GM18951 (cell line): ENCODE measurements around the gene TENT5D.
"Not testable (repeated sequence)": the region's sequence is repeated elsewhere in the genome, so short reads cannot be mapped to it uniquely, and the experiment has no call there.

Source experiments
- POLR2A ChIP-seq: IDR thresholded peaks from 4 replicates; pipeline ENCODE4 v1.6.1; 2011; ENCODE audit warnings: mild to moderate bottlenecking; ENCODE audit not compliant: insufficient read length, insufficient read depth; ENCODE audit errors: extremely low read depth
- in situ Hi-C: fragments of 300-500 bp; cut with MboI; formaldehyde crosslinking; loops from one replicate; pipeline ENCODE4 v1.12.0; 2022; ENCODE audit warnings: low sequenced_read_pairs, mixed read lengths, inconsistent platforms; ENCODE audit not compliant: unreplicated experiment

Gene TENT5D

DNA sequence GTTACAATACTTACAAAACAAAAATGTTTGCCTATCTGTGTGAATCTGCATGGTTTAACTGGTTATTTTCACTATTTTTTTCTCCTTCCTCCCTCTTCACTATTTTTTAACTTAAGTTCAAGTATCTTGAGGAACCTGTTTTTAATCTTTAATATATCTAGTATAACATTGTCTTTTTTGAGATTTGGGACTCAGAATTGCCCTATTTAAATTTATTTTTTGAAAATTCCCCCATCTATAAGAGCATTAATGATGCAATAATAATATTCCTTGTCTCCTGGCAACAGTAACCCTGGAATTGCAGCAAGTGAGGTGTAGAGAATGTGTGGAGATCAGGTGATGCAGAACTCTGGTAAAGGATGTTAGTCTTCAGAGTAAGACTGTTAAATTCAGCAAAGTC lies at the start of gene TENT5D:
TENT5D (plus strand) TSS at position 301 of the 400 bp plus-strand sequence. CDS start 22,093 bp downstream, outside the sequence.
- in situ Hi-C loops, result no loop called here
- no peak for TF ChIP-seq POLR2A

DNA sequence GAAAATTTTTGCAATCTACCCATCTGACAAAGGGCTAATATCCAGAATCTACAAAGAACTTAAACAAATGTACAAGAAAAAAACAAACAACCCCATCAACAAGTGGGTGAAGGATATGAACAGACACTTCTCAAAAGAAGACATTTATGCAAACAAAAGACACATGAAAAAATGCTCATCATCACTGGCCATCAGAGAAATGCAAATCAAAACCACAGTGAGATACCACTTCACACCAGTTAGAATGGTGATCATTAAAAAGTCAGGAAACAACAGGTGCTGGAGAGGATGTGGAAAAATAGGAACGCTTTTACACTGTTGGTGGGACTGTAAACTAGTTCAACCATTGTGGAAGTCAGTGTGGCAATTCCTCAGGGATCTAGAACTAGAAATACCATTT lies 34.6 kb upstream of the TENT5D start:
- in situ Hi-C loops, result not testable (repeated sequence)

DNA sequence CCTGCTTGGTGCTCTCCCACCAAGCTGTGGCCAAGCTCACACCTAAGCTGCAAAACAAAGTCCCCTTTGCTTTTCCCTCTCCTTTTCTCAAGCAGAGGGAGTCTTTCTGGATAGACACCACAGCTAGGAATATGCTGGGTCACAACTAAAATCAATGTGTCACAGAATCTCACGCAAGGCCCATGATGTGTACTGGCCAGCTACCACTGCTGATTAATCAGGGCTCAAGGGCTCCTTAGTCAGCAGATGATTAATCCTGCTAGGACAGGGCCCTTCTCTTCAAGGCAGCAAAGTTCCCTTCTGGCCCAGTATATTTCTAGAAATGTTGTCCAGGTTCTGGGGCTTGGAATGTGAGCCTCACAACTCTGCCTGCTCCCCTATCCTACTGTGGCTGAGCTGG lies 32.0 kb upstream of the TENT5D start:
- in situ Hi-C loops, result no loop called here
- no peak for TF ChIP-seq POLR2A

DNA sequence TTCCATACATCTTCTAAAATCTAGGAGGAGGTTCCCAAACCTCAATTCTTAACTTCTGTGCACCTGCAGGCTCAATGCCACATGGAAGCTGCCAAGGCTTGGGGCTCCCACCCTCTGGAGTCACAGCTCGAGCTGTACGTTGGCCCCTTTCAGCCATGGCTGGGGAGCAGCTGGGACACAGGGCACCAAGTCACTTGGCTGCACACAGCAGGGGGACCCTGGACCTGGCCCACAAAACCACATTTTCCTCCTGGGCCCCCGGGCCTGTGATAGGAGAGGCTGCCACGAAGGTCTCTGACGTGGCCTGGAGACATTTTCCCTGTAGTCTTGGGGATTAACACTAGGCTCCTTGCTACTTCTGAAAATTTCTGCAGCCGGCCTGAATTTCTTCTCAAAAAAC lies 8.2 kb upstream of the TENT5D start:
- no peak for TF ChIP-seq POLR2A
- in situ Hi-C loops, result no loop called here

DNA sequence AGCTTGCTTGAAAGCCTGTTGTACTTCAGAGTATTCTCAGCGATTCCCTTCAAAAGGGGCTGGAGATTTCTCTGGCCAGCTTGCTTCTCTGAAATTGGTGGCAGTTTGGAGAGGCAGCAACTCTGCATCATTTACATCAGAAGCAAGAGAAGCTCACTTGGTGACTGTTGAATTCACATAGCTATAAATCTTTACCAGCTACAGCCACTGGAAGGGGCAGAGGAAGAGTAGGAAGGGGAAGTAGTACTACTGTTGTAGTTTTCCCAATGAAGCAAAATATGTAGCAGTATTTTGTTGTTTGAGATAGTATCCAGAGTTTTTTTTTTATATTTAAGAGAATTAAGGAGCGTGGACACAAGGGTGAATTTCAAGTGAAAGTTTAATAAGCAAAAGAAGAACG lies 2.8 kb downstream of the TENT5D start:
- in situ Hi-C loops, result no loop called here
- no peak for TF ChIP-seq POLR2A

DNA sequence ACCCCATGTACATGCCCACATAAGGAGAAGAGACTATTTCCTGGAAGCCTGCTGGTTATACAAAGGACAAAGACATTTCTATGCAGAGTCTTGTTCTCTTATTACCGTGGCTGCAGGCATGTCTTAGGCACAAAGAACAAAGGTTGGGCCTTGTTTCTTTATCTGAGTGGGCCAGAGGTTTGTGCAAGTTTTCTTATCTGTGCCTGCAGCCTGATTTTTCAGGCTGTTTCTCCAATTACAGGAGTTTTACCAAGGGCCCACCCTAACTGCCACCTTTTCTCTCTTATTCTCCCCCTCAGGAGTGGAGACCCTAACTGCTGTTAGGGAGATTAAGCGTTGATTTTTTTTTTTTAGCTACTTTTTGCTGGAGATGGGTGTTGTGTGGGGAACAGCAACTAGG lies 3.5 kb downstream of the TENT5D start:
- in situ Hi-C loops, result no loop called here

DNA sequence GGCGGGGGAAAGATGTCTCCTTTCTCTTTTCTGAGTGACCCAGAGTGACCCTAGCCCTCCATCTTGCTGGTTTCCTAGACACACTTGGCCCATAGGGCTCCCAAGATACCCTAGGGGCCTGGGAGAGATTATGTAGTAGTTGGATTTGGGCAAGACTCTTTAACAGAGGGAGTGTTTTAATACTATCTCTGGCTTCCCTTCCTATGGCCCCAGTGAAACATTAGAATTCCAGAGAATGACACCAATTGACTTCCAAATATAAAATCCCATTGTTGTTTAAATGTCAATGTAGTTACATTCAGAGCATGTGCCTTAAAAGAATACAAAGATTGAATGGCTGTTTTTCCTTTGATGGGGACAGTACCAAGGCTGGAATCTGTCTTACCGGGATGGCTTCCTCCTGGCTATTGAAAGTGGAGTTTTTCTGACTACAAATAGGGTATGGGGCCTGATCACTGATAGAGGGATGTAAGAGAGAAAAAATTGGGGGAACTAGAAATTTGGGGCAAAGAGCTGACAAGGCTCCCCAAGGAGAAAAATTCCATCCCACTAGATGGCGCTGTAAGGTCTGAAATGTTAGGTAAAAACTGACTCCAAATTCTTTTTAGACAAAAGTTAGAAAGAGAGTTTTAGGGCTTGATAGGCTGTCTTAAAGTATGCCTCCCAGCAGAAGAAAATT lies 10.7 kb downstream of the TENT5D start:
- in situ Hi-C loops, result no loop called here
- TF ChIP-seq POLR2A, result no peak

More for the DNA sequence above, 3.5 kb downstream of the TENT5D start:
- TF ChIP-seq POLR2A, result no peak

DNA sequence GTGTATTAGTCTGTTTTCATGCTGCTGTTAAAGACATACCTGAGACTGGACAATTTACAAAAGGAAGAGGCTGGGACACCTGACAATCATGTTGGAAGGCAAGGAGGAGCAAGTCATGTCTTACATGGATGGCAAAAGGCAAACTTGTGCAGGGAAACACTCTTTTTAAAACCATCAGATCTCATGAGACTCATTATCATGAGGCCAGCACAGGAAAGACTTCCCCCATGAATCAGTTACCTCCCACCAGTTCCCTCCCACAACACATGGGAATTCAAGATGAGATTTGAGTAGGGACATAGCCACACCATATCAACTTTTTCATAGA lies 11.2 kb downstream of the TENT5D start:
- in situ Hi-C loops, result no loop called here
- no peak for TF ChIP-seq POLR2A

DNA sequence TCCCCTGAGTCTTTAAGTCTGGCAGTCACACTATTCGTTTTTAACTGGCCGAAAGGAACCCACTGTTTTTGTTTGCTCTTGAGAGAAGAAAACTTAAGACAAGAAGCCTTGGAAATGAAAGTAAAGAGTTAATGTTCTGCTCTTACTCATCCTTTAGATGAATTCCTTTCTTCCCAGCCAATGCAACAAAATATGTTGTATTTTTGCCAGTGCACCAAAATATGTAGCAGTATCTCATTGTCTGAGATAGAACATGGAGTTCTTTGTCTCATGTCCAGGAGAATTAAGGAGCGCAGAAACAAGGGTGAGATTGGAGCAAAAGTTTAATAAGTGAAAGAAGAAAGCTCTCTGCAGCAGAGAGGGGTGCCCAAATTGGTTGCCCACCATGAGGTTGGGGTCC lies 12.2 kb downstream of the TENT5D start:
- no peak for TF ChIP-seq POLR2A
- in situ Hi-C loops, result no loop called here

DNA sequence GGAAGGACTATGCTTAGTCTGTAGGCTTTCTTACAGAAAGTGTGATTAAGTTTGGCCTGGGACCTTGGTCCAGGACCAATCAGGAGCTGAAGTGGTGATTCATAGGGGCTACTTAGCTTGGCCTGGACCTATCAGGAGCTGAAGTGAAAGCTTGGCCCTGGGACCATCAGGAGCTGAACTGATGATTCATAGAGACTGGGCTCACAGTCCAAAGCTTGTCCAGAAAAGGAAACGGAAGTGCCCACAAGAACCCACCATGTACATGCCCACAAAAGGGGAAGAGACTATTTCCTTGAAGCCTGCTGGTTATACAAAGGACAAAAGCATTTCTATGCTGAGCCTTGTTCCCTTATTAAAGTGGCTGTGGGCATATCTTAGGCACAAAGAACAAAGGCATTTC lies 12.6 kb downstream of the TENT5D start:
- in situ Hi-C loops, result no loop called here
- TF ChIP-seq POLR2A, result no peak

DNA sequence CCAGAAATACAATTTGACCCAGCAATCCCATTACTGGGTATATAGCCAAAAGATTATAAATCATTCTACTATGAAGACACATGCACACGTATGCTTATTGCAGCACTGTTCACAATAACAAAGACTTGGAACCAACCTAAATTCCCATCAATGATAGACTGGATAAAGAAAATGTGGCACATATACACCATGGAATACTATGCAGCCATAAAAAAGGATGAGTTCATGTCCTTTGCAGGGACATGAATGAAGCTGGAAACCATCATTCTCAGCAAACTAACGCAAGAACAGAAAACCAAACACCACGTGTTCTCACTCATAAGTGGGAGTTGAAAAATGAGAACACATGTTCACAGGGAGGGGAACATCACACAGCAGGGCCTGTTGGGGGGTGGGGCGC lies 47.9 kb downstream of the TENT5D start:
- in situ Hi-C loops, result not testable (repeated sequence)

DNA sequence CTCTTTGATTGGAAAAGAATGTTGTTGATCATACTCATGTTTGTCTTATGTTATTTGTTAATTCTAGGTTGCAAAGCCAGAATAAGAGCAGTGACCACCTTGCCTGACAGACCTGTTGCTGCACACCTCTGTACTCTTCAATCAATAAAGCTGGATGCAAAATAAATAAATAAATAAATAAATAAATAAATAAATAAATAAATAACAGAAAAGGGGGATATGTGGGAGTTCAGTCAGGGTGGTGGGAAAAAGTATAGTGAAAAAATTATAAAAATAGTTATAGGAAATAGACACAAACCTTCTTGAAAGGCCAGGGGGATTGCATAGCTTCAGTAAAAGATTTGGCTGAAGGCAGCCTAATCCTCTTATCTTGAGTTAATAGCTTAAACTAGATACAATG lies 51.3 kb downstream of the TENT5D start:
- TF ChIP-seq POLR2A, result no peak
- in situ Hi-C loops, result no loop called here

DNA sequence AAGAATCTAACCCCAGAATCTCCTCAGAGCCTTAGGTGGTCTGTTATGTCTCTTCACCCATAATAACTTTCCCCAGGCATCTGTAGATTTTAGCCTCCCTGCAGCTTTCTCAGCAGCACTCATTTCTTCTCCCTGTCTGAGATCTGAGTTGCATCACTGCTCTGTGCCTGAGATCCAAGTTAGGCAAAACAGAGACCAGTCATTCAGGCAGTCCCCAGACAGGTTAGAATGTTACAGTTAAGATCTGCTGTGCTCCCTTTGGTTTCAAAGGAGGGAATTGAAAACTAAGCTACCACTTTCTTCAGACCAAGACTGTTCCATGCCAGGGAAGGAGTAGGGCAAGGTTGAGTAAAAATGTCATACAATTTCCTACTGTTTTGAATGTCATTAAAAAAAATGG lies 65.3 kb downstream of the TENT5D start:
- no peak for TF ChIP-seq POLR2A
- in situ Hi-C loops, result no loop called here

DNA sequence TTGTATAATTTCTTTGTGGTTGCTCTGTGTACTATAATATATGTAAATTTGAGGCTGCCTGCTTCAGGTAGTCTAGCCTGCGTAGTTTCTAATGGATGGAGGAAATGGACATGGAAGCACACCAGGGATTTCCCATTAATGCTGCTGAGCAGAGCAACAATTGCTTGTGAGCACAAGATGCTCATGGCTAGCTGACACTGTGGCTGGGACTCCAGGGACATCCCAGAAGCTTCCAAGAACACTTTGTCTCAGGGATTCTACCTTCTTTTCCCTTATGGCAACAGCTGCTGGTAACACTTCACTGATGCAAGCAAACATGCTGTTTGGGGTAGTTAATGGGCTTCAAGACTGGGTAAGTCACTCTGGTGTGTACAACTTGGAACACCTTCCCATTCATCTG lies 66.1 kb downstream of the TENT5D start:
- no peak for TF ChIP-seq POLR2A
- in situ Hi-C loops, result no loop called here

DNA sequence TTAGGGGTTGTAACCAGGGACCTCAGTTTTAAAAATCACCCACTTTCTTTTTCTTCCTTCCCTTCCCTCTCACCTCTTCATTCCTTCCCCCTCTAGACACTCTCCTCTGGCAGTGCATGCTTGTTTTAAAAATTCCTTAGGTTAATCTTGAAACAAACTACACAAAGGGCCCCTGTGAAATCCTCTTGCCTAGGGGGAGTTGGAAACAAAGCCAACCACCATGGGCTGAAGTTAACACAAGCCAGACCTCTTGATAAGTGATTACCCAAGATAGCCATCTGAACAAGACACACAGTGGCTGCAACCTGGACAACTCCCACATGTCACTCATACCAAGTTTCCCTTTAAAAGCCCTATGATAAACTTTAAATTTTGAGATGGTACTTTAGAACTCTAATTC lies 68.9 kb downstream of the TENT5D start:
- in situ Hi-C loops, result no loop called here
- no peak for TF ChIP-seq POLR2A
